Suprapubic skin (tissue), 3 donors: ENCODE results near the gene MLXIPL.

Experiments
- EP300 ChIP-seq: sonication (generic); formaldehyde crosslinking; IDR thresholded peaks from one replicate; pipeline ENCODE4 v1.6.1; 2017; ENCODE audit warnings: antibody characterized with exemption
- POLR2A ChIP-seq, 2 donors: fragments of 450-650 bp; IDR thresholded peaks; one replicate each; pipeline ENCODE4 v1.6.1; 2017; ENCODE audit warnings: antibody characterized with exemption in 2 of 2, mild to moderate bottlenecking in 2 of 2, moderate library complexity in 2 of 2
- TF ChIP-seq, protein P1 (sequence below), 2 donors: fragments of 200-600 bp in 1 of 2; fragments of 450-650 bp in 1 of 2; sonication (generic) in 1 of 2; IDR thresholded peaks; one replicate each; pipeline ENCODE4 v1.5.1; 2016 to 2019; ENCODE audit warnings: antibody characterized with exemption in 2 of 2, mild to moderate bottlenecking in 1 of 2, moderate library complexity in 1 of 2

- TF ChIP-seq POLR2A (IDR thresholded peaks at IDR 0.05) (no peak), EP300 (no peak)
- TF ChIP-seq, protein P1, sequence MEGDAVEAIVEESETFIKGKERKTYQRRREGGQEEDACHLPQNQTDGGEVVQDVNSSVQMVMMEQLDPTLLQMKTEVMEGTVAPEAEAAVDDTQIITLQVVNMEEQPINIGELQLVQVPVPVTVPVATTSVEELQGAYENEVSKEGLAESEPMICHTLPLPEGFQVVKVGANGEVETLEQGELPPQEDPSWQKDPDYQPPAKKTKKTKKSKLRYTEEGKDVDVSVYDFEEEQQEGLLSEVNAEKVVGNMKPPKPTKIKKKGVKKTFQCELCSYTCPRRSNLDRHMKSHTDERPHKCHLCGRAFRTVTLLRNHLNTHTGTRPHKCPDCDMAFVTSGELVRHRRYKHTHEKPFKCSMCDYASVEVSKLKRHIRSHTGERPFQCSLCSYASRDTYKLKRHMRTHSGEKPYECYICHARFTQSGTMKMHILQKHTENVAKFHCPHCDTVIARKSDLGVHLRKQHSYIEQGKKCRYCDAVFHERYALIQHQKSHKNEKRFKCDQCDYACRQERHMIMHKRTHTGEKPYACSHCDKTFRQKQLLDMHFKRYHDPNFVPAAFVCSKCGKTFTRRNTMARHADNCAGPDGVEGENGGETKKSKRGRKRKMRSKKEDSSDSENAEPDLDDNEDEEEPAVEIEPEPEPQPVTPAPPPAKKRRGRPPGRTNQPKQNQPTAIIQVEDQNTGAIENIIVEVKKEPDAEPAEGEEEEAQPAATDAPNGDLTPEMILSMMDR (IDR thresholded peaks at IDR 0.05): no peak
These were observed 1.8 kb downstream of the MLXIPL start for GRCh38 chr7:73622527-73622908.
